Measurements from ENCODE around the gene MINAR2.

The MINAR2 gene, protein sequence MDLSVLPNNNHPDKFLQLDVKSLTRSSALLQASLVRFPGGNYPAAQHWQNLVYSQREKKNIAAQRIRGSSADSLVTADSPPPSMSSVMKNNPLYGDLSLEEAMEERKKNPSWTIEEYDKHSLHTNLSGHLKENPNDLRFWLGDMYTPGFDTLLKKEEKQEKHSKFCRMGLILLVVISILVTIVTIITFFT
- long read RNA-seq, donor 1: 0 reads
- long read RNA-seq, donor 2: 0 reads
- long read RNA-seq, donor 3: 0 reads
- long read RNA-seq, donor 4: 0 reads
- long read RNA-seq, donor 5: 0 reads
- long read RNA-seq, donor 6: 0 reads
- long read RNA-seq, donor 7: 0 reads
- long read RNA-seq, donor 8: 0 reads

DNA sequence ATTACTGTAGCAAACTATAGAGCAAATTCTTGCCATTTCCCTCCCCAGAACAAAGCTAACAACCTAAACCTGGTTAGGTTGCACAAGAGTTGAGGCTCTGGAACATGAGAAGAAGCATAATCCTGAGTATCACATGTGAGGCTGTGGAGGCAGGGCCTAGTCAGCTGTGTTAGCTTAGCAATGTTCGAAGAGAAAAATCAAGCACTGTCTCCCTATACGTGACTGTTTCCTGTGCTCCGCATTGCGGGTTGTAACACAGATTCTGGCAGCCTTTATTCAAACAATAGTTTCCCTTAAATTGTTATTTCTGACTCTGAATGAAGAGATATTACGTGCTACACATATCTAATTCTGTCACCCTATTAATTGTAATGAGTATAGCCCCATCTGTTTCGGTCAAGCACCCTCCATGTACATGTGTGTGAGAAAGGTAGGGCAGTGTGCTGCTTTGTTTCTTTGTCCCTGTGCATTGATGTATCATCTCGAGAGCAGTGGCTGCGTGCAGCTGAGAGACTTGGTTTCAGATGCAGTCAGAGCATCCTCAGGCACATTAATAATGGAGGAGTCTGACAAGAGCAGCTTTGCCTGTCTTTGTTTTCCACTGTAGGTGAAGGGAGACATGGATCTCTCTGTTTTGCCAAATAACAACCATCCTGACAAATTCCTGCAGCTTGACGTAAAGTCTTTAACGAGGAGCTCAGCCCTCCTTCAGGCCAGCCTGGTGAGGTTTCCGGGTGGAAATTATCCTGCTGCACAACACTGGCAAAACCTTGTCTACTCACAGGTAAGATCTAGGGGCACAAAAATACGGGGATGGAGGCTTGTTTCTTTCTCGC is at the start of gene MINAR2:
Gene MINAR2 (plus strand): TSS at position 523 of the 836 bp plus-strand sequence. CDS start 97 bp downstream, at position 620.
- DNase-seq: no peak

DNA sequence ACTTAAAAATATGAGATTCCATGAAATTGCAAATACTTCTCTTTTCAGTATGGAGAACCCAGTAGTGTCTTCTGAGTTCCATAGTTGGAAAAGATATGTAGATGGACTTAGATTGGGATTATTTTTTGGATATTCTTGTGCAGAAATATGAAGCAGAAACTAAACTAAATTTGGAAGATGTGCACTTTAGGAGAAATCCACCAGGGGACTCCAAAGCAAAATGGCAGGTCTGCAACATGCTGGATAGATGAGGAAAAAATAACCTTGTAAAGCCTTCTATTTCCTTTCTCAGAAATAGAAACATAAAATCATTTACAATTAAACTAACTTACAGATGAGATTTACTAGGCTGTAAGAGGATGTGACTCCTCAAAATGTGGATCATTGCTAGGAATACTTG is 49.2 kb upstream of the MINAR2 start:
- DNase-seq: no peak

DNA sequence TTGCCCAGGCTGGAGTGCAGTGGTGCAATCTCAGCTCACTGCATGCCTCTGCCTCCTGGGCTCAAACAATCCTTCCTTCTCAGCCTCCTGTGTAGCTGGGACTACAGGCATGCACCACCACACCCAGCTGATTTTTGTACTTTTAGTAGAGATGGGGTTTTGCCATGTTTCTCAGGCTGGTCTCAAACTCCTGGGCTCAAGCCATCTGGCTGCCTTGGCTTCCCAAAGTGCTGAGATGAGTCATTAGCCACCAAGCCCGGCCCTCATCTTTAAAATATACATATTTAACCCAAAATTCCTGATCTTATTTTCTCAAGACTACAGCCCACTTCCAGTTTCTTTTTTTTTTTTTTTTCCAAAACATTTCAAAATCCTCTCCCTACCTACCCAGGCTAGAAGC is 31.7 kb upstream of the MINAR2 start:
- no peak for DNase-seq

DNA sequence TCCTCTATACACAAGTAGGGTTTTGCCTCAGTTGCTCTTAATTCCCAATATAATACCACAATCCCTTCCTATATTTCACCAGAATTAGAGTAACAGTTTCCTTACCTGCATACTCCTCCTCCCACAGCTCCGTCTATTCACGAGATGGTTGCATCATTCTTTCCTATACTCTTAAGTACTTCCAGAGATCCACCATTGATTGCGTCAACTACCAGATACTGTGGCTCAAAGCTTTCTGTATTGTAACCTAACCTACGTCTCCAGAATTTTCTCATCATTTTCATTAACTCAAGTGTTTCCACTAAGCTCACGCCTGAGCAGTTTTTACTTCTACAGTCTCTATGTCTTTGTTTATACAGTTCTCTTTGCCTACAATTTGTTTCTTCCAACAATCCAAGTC is 31.2 kb upstream of the MINAR2 start:
- no peak for DNase-seq

DNA sequence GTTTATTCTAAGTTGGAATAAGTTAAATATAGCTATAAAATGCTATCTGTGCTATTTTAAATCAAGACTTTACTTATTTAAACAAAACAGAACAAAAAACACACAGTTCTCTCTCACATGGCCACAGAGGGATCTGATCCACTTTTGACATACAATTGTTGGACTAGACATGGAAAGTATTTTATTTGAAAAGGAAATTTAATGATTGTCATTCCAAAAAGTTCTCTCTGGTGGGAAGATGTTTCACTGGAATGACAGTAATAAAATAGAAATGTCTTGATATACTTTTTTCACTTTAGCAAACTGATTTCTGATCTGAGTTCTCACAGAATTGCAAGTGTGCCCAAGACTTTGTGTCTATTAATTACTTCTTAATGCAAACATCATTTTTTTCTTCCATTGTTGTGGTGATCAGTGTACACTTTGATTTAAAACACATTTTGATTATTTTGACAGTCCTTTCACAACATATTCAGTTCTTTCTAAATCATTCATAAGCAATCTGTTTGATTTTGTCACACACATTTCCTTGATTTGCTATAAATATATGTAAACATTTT is 30.1 kb upstream of the MINAR2 start:
- no peak for DNase-seq

DNA sequence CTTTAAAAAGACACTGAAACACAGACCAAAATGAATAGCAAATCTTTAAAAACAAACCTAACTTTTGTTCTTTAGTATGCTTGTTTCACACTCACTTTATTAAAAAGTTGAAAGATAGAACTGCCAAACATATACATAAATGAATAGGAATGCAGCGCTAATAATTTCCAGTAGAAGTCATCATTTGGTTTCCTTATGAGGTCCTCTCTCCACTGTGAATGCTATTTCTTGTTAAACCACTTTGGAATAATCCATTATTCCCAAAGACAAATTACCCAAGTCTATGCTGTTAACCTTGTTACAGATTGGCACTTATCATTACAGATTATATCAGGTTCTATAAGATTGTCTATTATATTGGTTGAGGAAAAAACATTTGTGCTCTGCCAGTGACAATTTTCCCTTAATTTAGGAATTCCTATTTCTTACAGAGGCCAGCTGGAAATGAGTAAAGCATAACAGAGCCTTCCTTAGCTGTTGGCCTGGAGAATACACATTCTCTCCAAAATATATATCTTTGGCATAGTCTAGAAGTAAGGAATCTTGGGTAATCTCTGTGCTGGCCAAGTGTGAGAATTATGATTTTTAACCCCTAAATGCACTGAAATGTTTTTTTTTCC is 29.3 kb upstream of the MINAR2 start:
- no peak for DNase-seq

DNA sequence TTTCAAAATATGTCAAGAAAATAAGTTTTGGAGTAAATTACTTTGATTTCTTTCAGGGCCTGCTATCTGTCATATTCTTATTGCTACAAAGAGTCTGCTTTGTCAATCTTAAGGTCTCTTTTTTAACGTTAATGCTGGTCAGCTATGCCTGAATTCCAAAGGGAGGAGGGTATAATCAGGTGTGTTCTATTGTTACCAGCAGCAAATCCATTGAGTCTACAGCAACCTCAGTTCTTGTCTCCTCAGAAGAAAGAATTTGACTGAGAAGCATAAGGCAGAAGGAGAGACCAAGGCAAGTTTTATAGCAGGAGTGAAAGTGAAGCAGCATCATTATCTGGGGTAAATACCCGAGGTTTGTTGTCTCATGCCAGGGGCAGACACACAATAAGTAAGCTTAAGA is 23.7 kb upstream of the MINAR2 start:
- no peak for DNase-seq

DNA sequence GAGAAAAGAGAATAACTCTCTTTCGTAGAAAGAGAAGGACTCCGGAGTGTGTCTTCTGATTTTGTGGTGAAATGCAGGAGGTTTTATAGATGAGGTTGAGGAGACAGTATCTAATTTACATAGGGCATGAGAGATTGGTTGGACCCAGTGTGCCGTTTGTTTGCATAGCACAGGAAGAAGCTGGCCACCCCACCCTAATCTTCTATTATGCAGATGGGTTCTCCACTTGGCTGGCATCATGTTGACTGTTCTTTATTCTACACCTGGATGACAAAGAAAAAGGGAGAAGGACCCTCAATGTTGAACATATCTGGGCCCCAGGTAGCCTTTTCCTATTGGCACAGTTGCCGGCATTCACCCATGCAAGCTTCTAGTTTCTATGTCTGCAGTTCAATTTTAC is 23.2 kb upstream of the MINAR2 start:
- no peak for DNase-seq

DNA sequence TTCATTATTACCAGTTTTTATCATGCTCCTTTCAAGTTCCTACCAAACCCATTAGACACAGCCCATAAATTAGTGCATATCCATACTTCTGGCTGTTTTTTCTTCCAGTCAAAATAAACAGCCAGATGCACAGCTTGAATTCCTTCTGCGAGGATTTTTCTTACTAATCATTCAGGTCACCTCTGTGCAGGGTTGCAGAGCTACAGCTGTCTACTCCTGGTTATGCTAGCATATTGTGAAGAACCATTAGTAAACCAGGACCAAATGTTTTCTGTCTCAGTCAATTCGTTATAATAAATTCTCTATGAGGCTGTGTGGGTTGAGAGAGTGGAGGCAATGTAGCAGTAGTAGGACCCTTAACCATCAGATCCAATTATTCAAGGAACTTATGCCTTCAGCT is 8.1 kb upstream of the MINAR2 start:
- DNase-seq: no peak

DNA sequence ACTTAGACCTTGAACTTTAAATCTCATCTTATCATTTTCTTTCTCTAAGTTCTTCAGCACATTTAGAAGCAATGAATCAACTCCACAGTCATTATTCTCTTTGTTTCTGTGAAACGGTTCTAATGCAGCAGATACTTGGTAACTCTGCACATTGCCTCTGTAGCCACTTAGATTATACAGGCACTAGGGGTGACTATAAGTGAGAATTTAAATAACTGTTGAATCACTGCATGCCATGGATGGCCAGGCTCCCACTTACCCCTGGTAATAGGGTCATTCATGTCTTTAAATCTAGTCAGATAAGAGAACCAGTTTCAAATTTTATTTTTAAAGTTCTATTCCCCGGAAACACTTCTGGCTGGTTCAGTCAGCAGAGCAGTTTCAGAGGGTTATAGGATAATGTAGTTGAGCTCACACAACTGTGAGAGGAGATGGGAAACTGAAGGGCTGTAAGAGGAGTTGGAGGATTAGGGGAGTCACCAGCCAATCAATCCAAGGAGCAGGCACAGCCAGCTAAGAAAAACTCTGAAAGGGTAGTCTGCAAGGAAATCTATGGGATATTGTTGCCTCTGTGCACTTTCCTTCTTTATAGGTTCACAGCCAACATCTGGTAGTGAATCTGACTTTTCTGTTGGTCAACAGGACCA is 4.2 kb upstream of the MINAR2 start:
- no peak for DNase-seq

DNA sequence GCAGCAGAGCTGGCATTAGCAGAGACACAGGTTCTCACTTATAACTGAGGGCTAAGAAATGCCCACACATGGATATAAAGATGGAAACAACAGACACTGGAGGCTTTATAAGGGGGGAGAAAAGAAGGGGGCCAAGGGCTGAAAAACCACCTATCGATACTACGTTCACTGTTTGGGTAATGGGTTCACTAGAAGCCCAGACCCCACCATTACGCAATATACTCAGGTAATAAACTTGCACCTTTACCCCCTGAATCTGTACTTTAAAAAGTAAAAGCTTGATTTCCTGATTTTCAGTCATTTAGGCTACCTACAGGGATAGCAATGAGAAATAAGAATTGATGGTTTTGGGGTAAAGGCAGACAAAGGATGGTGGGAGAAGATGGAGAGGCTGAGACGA is 1.9 kb upstream of the MINAR2 start:
- no peak for DNase-seq

DNA sequence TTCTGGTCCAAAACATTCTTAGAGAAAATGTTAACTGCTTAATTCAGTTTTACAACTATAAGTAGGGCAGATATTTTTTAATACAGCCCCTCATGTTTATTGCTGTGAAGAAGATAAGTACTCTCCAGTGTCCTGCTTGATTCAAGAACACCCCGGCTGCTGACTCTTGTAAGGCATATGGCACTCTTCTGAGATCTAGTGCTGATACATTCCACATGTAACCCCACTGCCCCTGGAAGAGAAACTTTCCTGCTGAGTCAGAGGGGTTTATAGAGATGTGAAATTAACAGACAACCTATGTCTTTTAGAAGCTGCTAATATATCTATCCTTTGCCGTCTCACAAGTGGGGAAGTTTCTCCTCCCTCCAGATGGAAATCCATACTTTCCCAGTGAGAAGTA is 1.0 kb upstream of the MINAR2 start:
- no peak for DNase-seq

DNA sequence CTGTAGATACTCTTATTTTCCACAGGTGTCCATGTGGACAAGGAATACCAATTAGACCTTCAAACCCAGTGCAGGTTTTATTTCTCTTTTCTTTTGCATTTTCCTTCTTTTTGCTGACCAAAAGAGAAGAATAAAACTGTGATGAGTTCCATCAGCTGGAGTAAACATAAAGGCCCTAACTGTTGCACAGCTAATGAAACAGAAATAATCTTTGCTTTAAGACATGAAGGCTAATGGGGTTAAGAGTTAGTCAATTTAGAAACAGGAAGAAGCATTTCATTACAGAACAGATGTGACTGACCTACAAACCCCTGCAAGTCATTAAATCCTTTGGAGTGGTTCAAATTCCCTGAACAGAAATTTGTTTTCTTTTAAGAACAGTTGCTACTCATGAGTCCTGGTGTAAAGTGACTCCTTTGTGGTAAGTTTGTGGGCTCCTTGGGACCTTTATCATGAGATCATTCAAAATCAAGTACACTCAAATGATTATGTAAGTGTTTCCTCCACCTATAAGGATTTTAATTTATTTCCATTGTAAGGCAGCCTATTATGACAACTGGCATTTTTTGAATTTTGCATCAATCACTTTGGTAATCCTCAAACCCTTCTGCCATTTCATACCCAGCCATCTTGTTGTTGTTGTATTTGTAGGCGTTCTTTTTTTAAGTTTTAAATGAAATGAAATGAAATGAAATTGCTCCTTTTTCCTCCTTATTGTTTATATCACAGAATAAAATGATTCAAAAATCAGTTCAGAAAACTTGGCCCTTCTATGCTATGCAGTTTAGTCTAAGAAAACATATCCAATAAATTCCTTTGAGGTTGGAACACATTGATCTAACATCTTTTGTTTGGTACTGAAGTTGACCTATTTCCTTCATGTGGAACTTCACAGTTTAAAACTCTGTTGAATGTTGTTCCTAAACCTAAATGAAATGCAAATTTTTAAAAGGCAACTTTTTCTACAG is 1.3 kb downstream of the MINAR2 start:
- no peak for DNase-seq

DNA sequence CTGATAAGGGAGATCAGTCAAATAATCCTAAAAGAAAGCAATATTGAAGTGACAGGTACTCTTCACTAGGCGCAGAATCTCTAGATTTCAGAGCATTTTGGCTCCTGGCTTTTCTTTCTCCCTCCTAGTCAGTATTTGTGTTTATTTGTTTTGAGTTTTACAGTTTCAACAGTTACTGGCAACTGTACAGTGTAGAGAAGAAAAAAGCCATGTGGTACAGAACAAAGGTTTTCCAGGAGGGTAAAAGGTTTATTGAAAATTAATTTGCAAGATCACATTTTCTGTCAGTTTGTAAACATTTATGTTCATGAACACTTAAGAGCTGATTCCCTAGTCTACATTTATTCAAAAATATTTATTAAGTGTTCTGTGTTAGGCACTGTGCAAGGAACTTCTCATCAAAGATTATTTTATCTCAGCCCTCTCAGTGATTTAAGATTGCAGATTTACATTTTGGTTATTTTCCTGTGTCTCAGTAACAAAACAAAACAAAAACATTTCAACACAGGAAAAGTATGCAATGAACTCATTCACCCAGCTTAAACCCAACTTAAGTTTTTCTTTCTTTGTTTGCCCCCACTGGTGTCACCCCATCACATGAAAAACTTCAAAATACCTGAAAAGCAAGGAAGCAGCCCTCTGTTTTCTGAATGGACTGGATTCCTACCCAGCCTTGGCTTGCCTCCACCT is 12.9 kb downstream of the MINAR2 start:
- no peak for DNase-seq

DNA sequence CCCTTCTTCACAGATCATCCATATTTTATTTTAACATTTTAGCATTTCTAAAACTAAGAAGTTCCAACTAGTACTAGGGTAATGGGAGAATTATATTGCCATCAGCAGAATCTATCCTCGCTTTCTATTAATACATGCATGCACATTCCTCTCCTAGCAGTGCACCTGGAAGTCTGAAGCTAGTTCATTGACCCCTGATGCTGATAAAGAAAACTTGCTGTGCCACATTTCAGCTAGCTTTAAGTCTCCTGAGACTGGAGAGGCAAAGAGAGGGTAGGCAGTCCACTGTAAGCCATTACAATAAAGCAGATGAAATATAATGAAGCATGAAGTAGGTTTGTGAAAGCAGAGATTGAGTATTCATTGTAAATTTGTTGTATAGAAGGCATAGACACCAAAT is 15.8 kb downstream of the MINAR2 start:
- DNase-seq: no peak

DNA sequence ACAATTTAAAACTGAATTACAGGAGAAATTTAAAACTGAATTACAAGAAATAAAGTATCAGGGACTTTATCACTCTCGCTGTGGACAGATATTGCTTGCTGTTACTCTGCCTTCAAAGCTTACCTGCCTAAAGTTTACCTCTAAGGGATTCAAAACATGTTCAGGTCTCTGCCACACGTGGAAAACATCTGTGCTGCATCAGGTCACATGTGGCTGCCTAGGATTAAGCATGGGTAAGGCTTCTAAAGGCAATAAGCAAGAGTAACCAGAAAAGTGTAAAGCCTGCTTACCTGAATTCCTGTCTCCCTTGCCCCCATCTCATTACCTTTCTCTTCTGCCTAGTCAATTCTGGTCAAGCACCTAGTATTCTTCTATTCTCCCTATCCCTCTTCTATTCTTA is 18.9 kb downstream of the MINAR2 start:
- DNase-seq: no peak

DNA sequence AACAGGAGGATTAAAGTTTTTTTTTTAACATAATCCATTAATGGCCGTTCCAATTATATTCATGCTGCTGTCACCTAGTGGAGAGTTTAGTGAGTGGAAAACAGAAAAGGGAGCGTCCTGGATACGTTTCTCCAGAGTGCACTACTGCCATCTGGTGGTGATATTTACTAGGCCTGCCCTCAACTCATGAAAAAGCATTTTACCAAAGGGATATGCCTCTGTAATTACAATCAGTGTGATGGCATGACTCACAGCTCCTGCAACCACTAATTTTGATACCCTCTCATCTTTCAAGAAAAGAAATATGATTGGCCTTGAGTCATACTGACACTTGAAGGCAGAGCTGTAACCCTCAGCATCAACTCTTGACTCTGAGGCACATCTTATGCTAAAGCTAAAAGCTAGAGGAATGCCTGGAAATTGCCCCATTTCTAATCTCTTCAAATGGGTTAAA is 20.1 kb downstream of the MINAR2 start:
- DNase-seq: peak; percentile 60

DNA sequence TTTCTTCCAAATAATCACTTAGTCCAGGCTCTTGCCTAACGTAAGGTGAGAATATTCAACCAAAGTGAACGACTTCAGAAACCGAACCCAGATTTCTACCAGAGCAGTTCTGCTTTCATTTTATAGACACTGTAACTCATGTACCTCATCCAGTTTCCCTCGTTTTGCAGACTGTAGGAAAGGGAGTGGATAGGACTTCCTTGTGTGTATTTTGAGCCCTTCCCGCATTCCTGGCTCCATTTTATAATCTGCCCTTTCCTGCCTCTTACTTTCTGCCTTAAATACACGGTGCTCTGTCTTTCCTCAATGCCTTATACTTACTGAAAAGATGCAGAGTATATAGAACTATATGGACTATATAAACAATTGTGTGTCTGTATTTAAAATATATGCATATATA is 20.8 kb downstream of the MINAR2 start:
- DNase-seq: no peak

DNA sequence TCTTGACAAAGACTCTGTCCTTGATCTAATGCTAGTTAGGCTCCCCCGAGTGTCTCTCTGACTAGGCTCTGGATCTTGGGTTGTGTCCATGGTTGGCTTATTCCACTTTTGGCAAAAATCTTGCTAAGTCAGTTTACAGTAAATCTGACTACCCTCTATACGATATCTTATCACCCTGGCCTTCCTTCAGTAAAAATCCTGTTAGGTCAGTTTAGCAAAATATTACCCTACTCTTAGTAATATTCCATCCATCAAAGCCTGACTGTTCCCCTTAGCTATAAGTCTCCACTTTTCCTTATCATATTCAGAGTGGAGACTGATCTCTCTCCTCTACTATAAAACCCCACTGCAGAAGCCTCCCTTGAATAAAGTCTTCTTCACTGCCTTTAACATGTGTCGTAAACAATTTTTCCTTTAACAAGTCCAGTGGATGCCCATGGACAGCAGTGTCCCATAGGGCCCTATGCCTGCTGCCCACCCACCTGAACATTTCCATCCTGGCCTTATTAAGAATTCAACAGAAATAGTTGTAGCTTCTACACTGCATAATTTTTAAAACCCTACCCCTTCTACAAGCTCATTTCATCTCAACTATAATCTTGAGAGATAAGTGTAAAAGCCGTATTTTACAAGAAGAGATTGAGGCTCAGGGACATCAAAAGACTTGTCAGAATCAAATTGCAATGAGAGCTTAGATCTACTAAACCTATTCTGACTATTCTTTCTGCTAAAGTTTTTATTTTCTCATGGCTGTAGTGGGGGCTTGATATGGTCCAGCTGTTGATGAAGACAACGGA is 22.3 kb downstream of the MINAR2 start:
- no peak for DNase-seq
